Activated CD4-positive, alpha-beta T cell treated with anti-CD3 and anti-CD28 coated beads, Interleukin-2, amount 50 U/mL, for 1 hour (primary cell): ENCODE data around the gene ANKRD62.

Experiments
- DNase-seq: peaks from one replicate; pipeline ENCODE4 v3.0.0-alpha.2; 2020

The ANKRD62 gene

DNA sequence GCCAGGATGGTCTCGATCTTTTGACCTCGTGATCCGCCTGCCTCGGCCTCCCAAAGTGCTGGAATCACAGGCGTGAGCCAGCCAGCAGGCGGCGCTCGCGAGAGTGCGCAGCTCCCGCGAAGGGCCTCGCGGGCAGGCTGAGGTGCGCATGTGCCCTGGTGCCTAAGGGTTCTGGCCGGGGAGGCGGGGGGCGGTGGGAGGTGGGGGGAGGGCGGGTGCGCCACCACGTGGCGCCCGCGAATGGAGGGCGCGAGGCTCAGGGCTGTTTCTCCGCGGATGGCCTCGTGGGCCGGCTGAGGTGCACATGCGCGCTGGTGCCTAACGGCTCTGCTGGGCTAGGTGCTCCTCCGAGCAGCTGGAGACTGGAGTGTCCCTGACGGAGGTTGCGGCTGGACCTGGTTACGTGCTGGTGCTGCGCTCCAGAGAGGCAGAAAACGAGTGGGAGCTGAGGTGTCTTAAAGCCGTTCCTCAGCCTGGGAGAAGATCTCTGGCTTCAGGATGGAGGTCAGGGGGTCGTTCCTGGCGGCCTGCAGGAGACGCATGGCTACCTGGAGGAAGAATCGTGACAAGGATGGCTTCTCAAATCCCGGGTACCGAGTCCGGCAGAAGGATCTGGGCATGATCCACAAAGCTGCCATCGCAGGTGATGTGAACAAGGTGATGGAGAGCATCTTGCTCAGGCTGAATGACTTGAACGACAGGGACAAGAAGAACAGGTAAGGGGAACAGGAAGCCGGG is at the start of gene ANKRD62:
ANKRD62 (plus strand) TSS at position 324 of the 738 bp plus-strand sequence; CDS start at position 499, 175 bp downstream.
- DNase-seq: no peak

DNA sequence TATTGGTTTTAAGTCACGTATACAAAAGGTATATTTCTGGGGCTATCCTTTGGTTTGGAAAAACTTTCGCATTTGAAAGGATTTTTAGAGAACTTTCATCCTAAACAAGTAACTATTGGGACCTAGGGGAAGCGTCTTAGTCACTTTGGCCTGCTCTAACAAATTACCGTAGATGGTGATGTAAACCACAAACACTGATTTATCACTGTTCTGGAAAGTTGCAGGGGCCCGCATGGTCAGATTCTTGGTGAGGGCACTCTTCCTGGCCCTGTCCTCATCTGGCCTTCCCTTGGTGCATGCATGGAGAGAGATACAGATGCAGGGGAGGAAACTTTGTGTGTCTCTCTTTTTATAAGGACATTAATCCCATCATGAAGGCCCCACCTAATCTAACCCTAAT is 49.1 kb upstream of the ANKRD62 start:
- DNase-seq: no peak

DNA sequence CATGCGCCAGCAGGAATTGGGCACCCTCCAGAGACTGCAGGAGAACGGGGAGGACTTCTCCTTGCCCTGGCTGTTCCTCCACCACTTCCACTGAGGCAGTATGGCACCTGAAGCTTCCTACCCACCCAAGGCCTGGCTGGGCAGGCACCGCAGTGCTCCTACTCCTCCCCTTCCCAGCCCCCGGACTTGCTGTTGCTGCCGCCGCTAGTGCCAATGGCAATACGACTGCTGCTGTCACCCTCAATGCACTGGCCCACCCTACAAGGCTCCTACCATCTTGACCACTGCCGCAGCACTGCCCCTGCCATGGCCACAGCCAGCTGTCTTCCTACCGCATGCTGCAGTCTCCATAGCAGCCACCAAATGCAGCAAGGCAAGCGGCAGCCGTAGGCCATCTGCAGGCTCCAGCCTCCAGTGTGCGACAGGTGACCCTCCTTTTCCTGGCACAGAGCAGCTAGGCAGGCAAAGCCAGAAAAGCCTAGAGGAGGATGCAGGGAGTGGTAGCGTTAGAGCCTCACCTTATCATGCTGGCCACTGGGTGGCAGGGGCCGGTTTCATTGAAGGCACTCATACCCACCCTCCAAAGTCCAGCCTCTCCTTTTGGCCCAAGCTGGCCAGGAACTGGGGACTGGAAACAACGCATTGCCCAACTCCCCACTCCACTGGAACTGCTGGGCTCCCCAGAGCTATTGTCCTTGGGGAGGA is 47.4 kb upstream of the ANKRD62 start:
- DNase-seq: no peak

- no peak for DNase-seq
Measured at GRCh38 chr18:12046751-12047335, 46.8 kb upstream of the ANKRD62 start.

GRCh38 chr18:12048010-12048826 is 45.4 kb upstream of the ANKRD62 start:
- DNase-seq: no peak

GRCh38 chr18:12048827-12049175 is 44.8 kb upstream of the ANKRD62 start:
- no peak for DNase-seq

- no peak for DNase-seq
Measured at GRCh38 chr18:12049978-12050811, 43.4 kb upstream of the ANKRD62 start.

- DNase-seq: no peak
Measured at GRCh38 chr18:12052866-12053265, 40.8 kb upstream of the ANKRD62 start.

DNA sequence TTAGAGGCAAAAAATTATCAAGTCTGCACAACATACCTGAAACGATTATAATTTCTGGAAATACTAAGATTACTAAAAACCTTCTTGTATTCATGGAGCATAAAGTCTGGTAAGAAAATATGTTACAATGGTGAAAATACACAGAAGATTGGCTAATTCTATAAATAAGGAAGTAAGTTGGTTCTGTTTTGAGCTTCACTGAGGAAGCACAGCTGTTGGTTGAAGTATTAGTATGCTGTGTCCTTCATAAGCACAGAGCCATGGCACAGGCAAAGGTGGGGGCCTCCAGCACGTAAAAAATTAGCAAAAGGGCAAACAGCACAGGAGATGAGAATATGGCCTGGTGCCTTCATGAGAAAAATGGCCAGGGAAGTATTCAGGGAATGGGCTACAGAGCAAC is 40.4 kb upstream of the ANKRD62 start:
- no peak for DNase-seq

GRCh38 chr18:12056034-12056883 is 37.4 kb upstream of the ANKRD62 start:
- DNase-seq: no peak

- no peak for DNase-seq
Measured at GRCh38 chr18:12056884-12057402, 36.7 kb upstream of the ANKRD62 start.

DNA sequence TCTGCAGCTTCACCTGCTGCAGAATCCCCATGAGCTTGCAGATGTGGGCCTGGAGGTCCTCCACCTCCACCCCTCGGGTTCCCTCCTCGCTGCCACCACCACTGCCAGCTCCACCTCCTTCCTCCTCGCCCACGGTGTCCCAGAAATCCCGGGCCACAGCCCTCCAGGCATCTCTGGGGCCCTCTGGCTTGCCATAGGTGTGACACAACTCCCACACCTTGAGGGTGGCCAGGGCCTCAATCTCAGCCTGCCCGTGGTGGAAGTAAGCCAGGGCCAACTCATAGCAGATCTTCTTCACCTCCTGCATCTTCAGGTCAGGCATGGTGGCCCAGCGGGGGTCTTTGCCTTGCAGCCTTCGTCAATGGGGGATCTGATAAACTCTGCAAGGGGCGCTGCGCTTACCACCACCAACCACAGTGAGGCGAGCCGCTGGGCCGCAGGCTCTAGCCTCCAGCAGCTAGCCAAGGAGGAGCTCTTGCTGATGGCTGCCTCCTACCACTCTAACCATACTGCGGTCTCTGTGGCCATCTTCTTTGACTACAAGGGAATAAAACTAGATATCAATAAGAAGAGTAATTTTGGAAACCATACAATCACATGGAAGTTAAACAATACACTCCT is 36.1 kb upstream of the ANKRD62 start:
- DNase-seq: no peak

GRCh38 chr18:12059334-12060181 is 34.1 kb upstream of the ANKRD62 start:
- DNase-seq: no peak

DNA sequence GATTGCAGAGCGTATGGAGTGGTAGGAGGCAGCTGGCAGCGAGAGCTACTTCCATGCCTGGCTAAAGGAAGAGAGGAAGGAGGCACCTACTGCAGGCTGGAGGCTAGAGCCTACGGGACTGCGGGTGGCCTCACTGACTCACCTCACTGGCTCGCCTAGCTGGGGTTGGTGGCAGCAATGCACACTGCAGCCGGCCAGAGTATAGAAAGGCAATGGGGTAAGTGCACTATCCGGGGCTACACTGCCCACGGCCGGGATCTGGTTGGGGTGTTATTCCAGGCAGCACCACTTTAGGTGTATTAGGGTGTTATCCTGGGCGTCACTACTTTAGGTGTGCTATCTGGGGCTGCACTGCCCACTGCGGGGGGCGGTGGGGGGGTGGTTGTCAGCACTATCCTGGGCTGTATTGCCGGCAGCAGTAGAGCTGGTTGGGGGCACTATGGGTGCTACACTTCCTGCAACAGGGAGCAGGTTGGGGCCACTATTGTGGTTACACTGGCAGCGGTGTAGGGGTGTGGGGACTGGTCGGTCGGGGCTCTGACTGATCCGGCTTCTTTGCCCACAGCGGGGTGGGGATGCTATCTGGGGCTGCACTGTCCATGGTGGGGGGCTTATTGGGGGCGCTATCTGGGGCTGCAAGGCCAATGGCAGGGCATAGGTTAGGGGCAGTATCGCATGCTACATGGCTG is 33.3 kb upstream of the ANKRD62 start:
- no peak for DNase-seq

DNA sequence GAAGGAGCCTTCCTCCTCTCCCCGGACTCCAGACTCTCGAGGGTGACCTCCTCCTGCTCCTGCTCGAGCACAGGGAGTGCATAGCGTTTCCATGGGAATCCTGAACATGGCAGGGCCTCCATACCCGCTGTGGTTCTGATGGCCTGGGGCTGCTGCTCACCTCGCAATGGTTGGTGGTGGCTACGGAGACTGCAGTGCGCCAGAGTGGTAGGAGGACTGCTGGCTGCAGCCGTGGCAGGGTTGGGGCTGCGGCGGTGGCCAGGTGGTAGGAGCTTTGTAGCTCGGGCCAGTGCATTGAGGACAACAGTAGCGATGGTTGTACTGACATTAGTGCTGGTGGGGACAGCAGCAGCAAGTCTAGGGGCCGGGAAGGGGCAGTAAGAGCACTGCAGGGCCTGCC is 32.0 kb upstream of the ANKRD62 start:
- no peak for DNase-seq

DNA sequence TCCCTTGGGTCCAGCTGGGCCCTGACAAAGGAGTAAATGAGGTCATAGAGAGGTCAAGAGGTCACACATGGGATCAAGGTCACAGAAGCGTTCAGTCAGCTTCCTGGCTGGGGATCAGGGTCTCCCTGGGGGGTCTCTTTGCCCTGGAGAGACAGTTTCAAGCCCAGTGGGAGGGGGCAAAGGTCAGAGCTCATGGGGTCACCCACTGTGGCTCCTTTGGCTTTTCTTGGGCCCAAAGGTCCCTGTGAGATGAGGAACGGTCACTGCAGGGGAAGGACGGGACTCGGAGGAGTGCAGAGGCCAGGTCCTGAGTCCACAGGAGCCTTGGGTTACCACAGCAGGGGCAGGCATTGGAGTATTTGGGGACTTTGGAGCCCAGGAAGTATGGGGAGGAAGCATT is 30.7 kb upstream of the ANKRD62 start:
- no peak for DNase-seq

- no peak for DNase-seq
Measured at GRCh38 chr18:12064086-12064763, 29.4 kb upstream of the ANKRD62 start.

- no peak for DNase-seq
Measured at GRCh38 chr18:12065397-12065796, 28.2 kb upstream of the ANKRD62 start.
